ENCODE data around the gene CSMD2.

The CSMD2 gene

GRCh38 chr1:33698361-33699035, 466.5 kb downstream of the CSMD2 start:
- DNase-seq (ENCODE audit: low spot score in 2 of 2), result no peak
- H3K4me1 Mint-ChIP-seq, result no peaks in the 10 kb centered on the region
- H3K9me3 Mint-ChIP-seq, result no peaks in the 10 kb centered on the region
- no peak overlapping the region for H3K27ac Mint-ChIP-seq (ENCODE audit: low read depth)
- H3K36me3 Mint-ChIP-seq (ENCODE audit: insufficient read depth), result no peaks in the 10 kb centered on the region
- no peak overlapping the region for H3K4me3 Mint-ChIP-seq
- no peak for ATAC-seq (replicated peaks; ENCODE audit: extremely low read depth, poor library complexity, severe bottlenecking)
- peaks cover 68% of the 10 kb centered on the region for H3K27me3 Mint-ChIP-seq

DNA sequence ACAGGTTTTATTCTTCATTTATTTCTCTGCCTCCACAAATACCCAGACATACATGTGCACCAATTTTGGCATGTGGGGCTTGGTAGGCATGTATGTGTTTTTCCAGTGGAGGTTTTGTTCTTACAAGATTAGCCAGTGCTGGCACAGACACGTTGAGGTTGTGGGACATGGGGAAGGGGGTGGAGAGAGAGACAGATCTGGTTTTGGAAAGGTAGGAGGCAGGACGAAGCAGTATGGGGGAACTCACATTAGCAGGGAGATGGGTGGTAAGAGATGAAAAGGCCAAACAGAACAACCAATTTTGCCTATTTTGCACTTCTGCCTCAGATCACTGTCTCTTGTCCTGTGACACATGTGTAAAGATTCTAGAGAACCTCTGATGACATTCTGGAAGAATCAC, 467.2 kb downstream of the CSMD2 start:
- peaks cover 68% of the 10 kb centered on the region for H3K27me3 Mint-ChIP-seq
- no peaks in the 10 kb centered on the region for H3K4me1 Mint-ChIP-seq
- no peak overlapping the region for H3K27ac Mint-ChIP-seq (ENCODE audit: low read depth)
- no peaks in the 10 kb centered on the region for H3K36me3 Mint-ChIP-seq (ENCODE audit: insufficient read depth)
- no peak for DNase-seq (ENCODE audit: low spot score in 2 of 2)
- H3K4me3 Mint-ChIP-seq, result no peak overlapping the region
- no peaks in the 10 kb centered on the region for H3K9me3 Mint-ChIP-seq
- ATAC-seq (replicated peaks; ENCODE audit: extremely low read depth, poor library complexity, severe bottlenecking), result no peak

- ATAC-seq (replicated peaks; ENCODE audit: extremely low read depth, poor library complexity, severe bottlenecking), result no peak
- H3K9me3 Mint-ChIP-seq, result no peaks in the 10 kb centered on the region
- H3K36me3 Mint-ChIP-seq (ENCODE audit: insufficient read depth), result no peaks in the 10 kb centered on the region
- DNase-seq (ENCODE audit: low spot score in 2 of 2), result no peak
- H3K4me3 Mint-ChIP-seq, result no peak overlapping the region
- H3K4me1 Mint-ChIP-seq, result no peaks in the 10 kb centered on the region
- H3K27ac Mint-ChIP-seq (ENCODE audit: low read depth), result no peak overlapping the region
- peaks cover 68% of the 10 kb centered on the region for H3K27me3 Mint-ChIP-seq
Observed at GRCh38 chr1:33696962-33697361, 468.1 kb downstream of the CSMD2 start.

GRCh38 chr1:33696311-33696710, 468.7 kb downstream of the CSMD2 start:
- H3K4me1 Mint-ChIP-seq, result no peaks in the 10 kb centered on the region
- H3K4me3 Mint-ChIP-seq, result no peak overlapping the region
- no peak overlapping the region for H3K27ac Mint-ChIP-seq (ENCODE audit: low read depth)
- DNase-seq (ENCODE audit: low spot score in 2 of 2), result no peak
- ATAC-seq (replicated peaks; ENCODE audit: extremely low read depth, poor library complexity, severe bottlenecking), result no peak
- peaks cover 68% of the 10 kb centered on the region for H3K27me3 Mint-ChIP-seq
- H3K9me3 Mint-ChIP-seq, result no peaks in the 10 kb centered on the region
- no peaks in the 10 kb centered on the region for H3K36me3 Mint-ChIP-seq (ENCODE audit: insufficient read depth)

DNA sequence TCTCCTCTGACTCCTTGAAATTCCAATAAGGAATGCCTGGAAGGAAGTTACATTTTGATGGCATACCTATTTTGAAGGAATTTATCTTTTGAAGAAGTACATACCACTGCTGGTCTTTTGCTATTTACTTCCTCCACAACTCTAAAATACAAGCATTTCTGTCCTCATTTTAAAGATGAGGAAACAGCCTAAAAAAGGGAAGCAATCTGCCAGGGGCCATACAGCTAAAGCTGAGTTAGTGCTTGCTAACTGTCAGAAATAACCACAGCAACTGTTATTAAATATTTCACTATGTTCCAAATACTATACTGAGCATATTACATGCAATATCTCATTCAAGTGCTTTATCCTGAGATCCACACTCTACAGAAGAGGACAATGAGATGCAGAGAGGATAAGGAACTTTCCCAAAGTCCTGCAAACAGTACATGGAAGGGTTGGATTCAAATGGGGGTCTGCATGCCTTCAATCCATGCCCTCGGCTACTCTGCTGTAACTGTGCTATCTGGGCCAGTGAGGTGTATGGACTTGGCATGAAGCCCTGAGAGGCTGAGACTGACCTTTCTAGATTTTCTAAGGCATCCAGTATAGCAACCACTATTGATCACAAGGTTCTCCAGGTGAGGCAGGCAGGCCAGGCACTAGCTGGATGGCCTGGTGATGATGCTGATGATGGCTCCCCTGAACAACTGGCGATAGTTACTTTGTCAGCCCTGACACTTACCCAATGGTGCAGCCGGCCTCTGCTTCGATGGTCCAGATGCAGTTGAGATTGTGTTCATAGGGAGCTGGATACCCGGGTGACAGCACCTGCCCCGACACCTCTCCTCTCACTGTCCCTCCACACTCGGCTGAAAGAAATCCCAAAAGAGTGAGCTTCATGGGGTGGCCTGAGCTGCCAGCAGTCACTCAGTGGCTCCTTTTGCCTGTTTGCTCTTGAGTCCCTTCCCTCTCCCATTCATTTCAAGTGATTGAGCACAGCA, 472.5 kb downstream of the CSMD2 start:
- no peaks in the 10 kb centered on the region for H3K9me3 Mint-ChIP-seq
- ATAC-seq (replicated peaks; ENCODE audit: extremely low read depth, poor library complexity, severe bottlenecking) (no peak), DNase-seq (ENCODE audit: low spot score in 2 of 2) (no peak)
- H3K27me3 Mint-ChIP-seq, result peaks cover 66% of the 10 kb centered on the region
- no peak overlapping the region for H3K27ac Mint-ChIP-seq (ENCODE audit: low read depth)
- no peaks in the 10 kb centered on the region for H3K36me3 Mint-ChIP-seq (ENCODE audit: insufficient read depth)
- H3K4me3 Mint-ChIP-seq, result no peak overlapping the region
- no peaks in the 10 kb centered on the region for H3K4me1 Mint-ChIP-seq

- peaks cover 68% of the 10 kb centered on the region for H3K27me3 Mint-ChIP-seq
- H3K36me3 Mint-ChIP-seq (ENCODE audit: insufficient read depth), result no peaks in the 10 kb centered on the region
- no peak for ATAC-seq (replicated peaks; ENCODE audit: extremely low read depth, poor library complexity, severe bottlenecking)
- no peaks in the 10 kb centered on the region for H3K4me1 Mint-ChIP-seq
- H3K4me3 Mint-ChIP-seq, result no peak overlapping the region
- H3K27ac Mint-ChIP-seq (ENCODE audit: low read depth), result no peak overlapping the region
- DNase-seq (ENCODE audit: low spot score in 2 of 2), result no peak
- no peaks in the 10 kb centered on the region for H3K9me3 Mint-ChIP-seq
Observed at GRCh38 chr1:33687000-33687399, 478.0 kb downstream of the CSMD2 start.

DNA sequence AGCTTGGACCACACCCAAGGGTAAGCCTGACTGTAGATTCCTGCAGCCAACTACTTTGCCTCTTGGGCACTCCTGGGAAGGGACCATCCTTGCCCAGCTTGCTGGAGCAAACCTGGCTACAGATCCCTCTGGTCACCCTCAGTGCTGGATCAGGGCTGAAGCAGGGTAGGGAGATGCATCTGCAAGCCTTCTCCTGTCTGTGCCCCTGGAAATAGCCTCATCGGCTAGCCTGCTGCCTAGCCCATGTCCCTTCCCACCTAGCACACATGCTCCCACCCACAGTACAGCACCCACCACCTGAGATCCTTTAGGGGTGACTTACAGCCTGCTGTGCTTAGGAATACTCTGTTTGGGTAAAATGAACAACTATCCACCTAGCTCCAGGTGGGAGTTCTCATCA, 478.5 kb downstream of the CSMD2 start:
- ATAC-seq (replicated peaks; ENCODE audit: extremely low read depth, poor library complexity, severe bottlenecking), result no peak
- H3K9me3 Mint-ChIP-seq, result no peaks in the 10 kb centered on the region
- no peak overlapping the region for H3K27ac Mint-ChIP-seq (ENCODE audit: low read depth)
- no peak for DNase-seq (ENCODE audit: low spot score in 2 of 2)
- H3K4me1 Mint-ChIP-seq, result no peaks in the 10 kb centered on the region
- peaks cover 68% of the 10 kb centered on the region for H3K27me3 Mint-ChIP-seq
- no peak overlapping the region for H3K4me3 Mint-ChIP-seq
- no peaks in the 10 kb centered on the region for H3K36me3 Mint-ChIP-seq (ENCODE audit: insufficient read depth)

DNA sequence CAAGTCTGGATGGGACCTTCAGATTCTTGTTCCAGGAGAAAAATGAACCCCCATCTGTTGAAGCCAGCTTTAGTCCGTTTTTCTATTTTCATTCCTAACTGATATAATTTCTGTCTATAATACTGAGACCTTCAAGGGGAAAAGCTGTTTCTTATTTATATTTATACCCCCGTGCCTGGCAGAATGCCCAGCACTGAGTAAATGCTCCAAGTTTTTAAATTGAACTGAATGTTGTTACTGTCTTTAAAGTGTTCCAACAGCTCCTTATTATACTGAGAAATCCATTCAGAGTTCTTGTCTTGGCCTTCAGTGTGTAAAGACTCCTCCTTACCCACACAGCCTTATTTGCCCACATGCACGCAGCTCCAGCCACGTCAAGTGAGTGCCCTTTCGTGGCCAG, 479.8 kb downstream of the CSMD2 start:
- Mint-ChIP-seq H3K4me1 (no peaks in the 10 kb centered on the region), H3K4me3 (no peak overlapping the region), H3K27ac (ENCODE audit: low read depth) (no peak overlapping the region), H3K9me3 (no peaks in the 10 kb centered on the region), H3K36me3 (ENCODE audit: insufficient read depth) (no peaks in the 10 kb centered on the region), H3K27me3 (peaks cover 66% of the 10 kb centered on the region)
- no peak for DNase-seq (ENCODE audit: low spot score in 2 of 2)
- ATAC-seq (replicated peaks; ENCODE audit: extremely low read depth, poor library complexity, severe bottlenecking), result no peak

- DNase-seq (ENCODE audit: low spot score in 2 of 2) (no peak), ATAC-seq (replicated peaks; ENCODE audit: extremely low read depth, poor library complexity, severe bottlenecking) (no peak)
- H3K4me3 Mint-ChIP-seq, result no peak overlapping the region
- H3K27me3 Mint-ChIP-seq, result peaks cover 63% of the 10 kb centered on the region
- H3K4me1 Mint-ChIP-seq, result no peaks in the 10 kb centered on the region
- no peaks in the 10 kb centered on the region for H3K36me3 Mint-ChIP-seq (ENCODE audit: insufficient read depth)
- no peaks in the 10 kb centered on the region for H3K9me3 Mint-ChIP-seq
- no peak overlapping the region for H3K27ac Mint-ChIP-seq (ENCODE audit: low read depth)
Observed at GRCh38 chr1:33684396-33685179, 480.4 kb downstream of the CSMD2 start.

DNA sequence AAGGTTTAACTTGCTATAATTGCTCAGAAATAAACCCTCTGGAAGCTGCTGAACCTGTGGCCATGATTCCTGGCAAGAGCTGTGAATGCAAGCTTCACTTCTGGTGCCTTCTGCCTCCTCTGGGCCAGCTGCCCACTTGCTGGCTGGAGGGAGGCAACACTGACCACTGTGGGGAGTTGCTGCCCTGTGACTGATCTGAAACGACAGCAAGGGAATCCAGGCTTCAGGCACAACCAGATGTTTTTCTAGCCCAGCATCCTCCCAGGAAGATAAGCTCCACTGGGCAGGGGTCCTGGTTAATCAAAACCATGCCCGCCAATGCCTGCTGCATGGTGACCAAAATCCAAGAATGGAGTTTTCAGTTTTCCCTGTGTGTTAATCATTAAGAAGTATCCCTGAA, 481.1 kb downstream of the CSMD2 start:
- no peak overlapping the region for H3K4me3 Mint-ChIP-seq
- no peak overlapping the region for H3K27ac Mint-ChIP-seq (ENCODE audit: low read depth)
- ATAC-seq (replicated peaks; ENCODE audit: extremely low read depth, poor library complexity, severe bottlenecking) (no peak), DNase-seq (ENCODE audit: low spot score in 2 of 2) (no peak)
- H3K36me3 Mint-ChIP-seq (ENCODE audit: insufficient read depth), result no peaks in the 10 kb centered on the region
- peaks cover 63% of the 10 kb centered on the region for H3K27me3 Mint-ChIP-seq
- no peaks in the 10 kb centered on the region for H3K4me1 Mint-ChIP-seq
- no peaks in the 10 kb centered on the region for H3K9me3 Mint-ChIP-seq

DNA sequence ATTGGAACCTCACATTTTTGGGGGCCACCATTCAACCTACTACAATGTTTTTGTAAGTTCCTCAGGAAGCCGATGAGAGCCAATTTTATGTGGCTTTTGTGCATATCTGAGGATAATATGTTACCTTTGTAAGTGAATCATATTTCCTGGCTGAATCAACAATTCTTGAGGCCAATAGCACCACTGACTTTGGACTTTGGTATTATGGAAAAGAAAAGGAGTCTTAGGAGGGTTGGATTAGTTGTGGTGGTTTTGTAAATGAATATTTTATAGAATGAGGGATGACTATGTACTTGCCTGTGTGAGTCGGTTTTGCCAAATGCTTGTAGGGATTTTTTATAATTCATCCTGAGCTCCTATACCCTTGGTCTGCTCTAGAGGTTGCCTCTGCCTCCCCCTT, 482.7 kb downstream of the CSMD2 start:
- Mint-ChIP-seq H3K36me3 (ENCODE audit: insufficient read depth) (no peaks in the 10 kb centered on the region), H3K4me3 (no peak overlapping the region), H3K4me1 (no peaks in the 10 kb centered on the region), H3K27ac (ENCODE audit: low read depth) (no peak overlapping the region), H3K27me3 (peaks cover 54% of the 10 kb centered on the region), H3K9me3 (peaks cover 8% of the 10 kb centered on the region)
- ATAC-seq (replicated peaks; ENCODE audit: extremely low read depth, poor library complexity, severe bottlenecking) (no peak), DNase-seq (ENCODE audit: low spot score in 2 of 2) (no peak)

DNA sequence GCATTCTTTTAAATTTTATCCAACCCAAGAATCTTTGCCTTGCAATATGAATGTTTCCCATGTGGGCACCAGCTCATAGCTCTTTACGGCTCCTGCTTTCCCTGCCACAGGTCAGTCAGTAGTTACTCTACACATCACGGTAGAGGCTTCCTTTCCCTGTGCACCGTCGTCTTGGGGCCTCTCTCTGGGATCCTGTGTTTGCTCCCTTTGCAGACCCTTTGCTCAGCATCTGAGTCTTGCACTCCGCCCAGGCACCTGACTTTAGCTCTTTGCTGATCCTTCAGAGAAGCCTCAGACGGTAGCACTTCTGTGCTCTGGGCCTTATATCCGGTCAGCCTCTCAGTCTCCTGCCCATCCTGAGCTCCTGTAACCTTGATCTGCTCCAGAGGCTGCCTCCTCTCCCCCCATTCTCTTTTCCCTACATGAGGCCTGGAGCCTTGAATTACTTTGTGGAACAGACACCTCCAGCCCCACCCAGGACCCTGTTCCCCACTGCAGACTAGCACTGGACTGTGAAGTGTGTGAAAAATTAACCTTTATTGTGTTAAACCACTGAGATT, 484.7 kb downstream of the CSMD2 start:
- H3K27me3 Mint-ChIP-seq, result peaks cover 46% of the 10 kb centered on the region
- H3K36me3 Mint-ChIP-seq (ENCODE audit: insufficient read depth), result no peaks in the 10 kb centered on the region
- no peak overlapping the region for H3K27ac Mint-ChIP-seq (ENCODE audit: low read depth)
- peaks cover 8% of the 10 kb centered on the region for H3K9me3 Mint-ChIP-seq
- no peak for ATAC-seq (replicated peaks; ENCODE audit: extremely low read depth, poor library complexity, severe bottlenecking)
- H3K4me1 Mint-ChIP-seq, result no peaks in the 10 kb centered on the region
- no peak for DNase-seq (ENCODE audit: low spot score in 2 of 2)
- no peak overlapping the region for H3K4me3 Mint-ChIP-seq
